Measurements from ENCODE around the gene SARM1.
A peak's percentile ranks its signal among the peaks of the same experiment; 100 is the strongest.

SARM1 gene

DNA sequence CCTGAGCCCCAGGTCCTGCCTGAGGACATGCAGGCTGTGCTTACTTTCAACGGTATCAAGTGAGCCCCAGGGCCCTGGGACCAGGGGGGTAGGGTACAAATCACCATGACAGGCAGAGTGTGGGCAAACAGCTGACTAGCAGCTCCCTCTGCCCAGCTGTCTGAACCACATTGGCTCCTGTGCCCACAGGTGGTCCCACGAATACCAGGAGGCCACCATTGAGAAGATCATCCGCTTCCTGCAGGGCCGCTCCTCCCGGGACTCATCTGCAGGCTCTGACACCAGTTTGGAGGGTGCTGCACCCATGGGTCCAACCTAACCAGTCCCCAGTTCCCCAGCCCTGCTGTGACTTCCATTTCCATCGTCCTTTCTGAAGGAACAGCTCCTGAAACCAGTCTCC is 24.5 kb downstream of the SARM1 start:
- DNase-seq (ENCODE audit: low read depth in 2 of 2) = no peak

DNA sequence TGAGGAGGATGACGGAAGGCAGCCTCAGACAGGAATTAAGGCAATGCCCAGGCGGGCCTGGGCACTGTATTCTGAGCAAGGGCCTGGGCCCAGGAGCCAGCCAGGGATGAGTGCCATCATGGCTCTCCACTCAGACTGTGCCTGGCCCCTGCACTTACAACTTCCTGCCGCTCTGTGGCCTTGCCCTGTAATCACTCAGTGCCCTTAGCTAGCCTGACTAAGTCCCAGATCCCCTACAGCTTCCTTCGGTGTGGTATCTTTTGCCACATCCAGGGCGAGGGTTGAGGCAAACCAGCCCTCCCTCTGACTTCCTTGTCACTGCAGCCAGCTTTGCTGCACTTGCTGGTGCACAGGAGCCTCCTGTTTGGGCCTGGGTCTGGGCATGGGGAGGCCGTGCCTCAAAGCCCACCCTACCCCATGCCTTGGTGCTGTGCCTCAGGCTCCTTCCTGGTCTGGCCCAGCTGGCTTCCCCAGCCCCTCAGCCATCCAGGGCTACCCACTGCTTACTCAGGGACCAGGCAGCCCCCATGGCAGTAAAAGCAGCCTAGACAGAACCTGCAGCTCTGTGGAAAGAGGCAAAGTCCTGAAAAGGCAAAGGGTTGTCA is 25.2 kb downstream of the SARM1 start:
- DNase-seq (ENCODE audit: low read depth in 2 of 2) = no peak

DNA sequence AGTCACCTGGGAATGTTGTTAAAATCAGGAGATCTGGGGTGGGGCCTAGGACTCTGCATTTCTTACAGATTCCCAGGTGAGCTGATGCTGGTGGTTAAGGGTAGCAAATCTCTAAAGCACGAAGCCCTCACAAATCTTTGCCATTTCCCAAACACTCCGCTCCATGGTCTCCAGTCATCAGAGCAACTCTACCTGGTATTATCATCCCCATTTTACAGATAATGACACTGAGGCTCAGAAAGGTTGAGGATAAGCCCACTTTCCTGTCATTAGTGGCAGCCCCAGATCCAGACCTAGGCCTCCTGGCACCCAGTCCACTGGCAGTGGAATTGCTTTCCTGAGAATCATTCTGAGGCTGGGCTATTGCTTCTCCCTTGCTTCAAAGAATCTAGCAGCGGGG is 25.8 kb downstream of the SARM1 start:
- no peak for DNase-seq (ENCODE audit: low read depth in 2 of 2)

DNA sequence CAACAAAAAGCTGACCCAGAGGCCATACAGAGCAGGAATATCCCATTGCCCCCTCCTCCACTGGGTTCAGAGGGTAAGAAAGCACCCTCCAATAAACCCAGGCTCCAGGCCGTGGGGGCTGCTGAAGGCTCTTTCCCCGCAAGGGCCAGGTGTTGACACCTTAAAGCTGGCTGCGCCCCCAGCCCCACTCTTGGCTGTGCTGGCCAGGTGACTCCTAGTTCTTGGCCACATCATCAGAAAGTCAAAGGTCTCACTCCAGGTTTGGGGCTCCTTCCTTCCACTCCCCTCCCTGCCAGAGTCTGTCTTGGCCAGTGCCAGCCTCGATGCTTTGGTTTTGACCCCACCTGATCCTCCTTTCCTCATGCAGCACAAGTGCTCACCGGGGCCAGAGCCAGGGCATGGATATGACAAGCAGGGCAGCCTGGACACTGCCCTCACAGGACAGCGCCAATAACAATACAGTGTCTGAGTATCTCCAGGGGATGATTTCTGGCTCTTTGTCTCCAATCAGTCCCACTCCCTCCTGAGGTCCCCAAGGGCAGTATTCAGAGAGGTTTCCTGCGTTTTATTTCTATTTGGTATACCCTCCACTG is 26.3 kb downstream of the SARM1 start:
- DNase-seq (ENCODE audit: low read depth in 2 of 2) = no peak

DNA sequence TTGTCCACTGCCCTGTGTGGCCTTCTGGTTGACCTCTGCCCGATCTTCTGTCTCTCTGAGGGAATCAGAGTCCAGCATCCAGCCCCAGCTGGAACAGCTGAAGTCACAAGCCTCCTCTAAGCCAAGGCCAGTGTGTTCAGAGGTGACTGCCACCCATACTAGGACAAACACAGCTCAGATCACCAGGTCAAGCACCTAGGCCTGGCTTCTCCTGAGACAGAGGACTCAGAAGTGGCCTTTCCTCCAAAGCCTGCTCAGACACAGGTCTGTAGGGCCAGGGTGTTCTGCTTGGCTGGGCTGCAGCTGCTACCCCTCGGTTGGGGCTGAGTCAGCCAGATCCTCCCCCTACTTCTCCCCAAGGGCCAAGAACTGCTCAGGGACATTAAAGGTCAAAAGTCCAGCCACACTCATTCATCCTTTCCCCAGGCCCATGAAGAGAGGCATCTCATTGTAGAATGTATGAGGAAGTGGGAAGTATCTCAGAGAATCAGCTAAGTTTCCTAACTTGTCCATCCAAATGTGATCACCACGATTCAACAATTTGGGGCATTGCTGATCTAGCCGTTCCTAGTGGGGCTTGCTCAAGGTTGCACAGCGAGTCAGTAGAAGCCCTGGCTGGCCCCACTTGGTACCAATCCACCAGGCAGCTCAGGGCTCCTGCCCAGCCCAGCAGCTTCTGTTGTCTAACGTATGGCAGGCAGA is 26.9 kb downstream of the SARM1 start:
- DNase-seq (ENCODE audit: low read depth in 2 of 2) = no peak

DNA sequence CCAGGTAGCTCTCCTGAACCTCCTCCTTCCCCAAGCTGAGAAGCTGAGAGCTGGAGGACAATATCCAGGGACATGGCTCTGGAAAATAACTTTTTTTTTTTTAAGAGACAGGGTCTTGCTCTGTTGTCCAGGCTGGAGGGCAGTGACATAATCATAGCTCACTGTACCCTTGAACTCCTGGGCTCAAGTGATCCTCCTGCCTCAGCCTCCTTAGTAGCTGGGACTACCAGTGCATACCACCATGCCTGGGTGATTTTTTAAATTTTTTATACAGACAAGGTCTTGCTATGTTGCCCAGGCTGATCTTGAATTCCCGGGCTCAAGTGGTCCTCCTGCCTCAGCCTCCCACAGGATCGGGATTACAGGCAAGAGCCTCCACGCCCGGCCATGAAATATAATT is 28.3 kb downstream of the SARM1 start:
- DNase-seq (ENCODE audit: low read depth in 2 of 2) = no peak

DNA sequence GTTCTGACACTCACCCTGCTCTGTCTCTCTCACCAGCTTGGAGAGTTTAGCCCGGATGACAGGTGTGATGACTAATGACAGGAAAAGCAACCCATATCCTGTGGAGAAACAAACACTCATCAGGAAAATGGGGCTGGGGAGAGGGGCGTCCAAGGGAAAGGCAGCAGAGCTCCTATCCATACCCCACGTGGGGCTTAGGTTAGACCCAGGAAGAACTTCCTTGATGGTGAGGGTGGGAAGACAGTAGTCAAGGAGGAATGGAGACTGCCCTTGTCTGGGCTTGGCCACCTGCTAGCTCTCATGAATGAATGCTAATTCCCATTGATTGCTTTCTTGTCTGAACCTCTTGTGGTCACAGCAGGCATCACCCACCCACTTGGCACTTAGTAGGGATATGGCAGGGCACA is 30.7 kb downstream of the SARM1 start:
- no peak for DNase-seq (ENCODE audit: low read depth in 2 of 2)

DNA sequence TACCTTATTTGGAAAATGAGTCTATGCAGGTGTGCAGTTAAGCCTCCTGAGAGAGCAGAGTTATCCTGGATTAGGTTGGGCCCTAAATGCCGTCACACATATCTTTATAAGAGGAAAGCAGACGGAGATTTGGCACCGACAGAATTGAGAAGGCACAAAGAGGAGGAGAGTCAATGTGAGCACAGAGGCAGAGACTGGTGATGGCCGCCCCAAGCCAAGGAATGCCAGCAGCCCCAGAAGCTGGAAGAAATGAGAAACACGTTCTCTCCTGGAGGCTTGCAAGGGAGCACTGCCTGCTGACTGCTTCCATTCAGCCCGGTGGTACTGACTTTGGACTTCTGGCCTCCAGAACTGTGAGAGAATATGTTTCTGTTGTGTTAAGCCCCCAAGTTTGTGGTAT is 31.4 kb downstream of the SARM1 start:
- no peak for DNase-seq (ENCODE audit: low read depth in 2 of 2)

DNA sequence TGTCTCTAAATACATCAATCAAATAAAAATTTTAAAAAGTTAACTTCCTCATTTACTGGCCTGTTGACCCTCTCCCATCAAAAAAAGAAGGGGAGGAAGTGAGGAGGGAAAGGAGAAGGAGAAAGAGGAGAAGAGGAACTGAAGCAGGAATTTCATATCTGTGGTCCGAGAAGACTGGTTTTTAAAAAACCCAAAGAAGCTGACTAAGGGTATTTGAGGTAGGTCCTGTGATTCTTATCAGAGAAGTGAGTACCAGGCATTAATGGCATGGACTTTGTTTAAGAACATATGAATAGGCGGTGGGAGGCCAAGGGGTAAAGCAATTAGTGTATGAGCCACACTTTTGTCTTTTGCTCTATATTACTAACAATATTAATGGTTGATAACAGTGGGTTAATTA is 32.5 kb downstream of the SARM1 start:
- no peak for DNase-seq (ENCODE audit: low read depth in 2 of 2)

DNA sequence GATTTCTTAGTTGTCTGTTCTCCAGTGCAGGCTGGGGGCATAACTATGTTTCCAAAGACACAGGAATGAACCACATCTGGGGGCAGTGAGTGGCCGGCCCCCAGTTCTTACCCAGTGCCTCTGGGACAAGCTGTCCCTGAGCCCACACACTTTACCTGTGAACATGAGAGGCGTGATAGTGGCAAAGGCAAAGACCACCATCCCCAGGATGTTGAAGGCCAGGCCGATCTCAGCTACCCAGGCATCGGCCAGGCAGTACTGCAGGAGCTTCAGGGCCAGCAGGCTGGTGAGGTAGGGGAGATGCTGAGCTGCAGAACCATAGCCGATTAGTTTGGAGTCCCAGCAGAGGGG is 32.9 kb downstream of the SARM1 start:
- DNase-seq (ENCODE audit: low read depth in 2 of 2) = no peak

DNA sequence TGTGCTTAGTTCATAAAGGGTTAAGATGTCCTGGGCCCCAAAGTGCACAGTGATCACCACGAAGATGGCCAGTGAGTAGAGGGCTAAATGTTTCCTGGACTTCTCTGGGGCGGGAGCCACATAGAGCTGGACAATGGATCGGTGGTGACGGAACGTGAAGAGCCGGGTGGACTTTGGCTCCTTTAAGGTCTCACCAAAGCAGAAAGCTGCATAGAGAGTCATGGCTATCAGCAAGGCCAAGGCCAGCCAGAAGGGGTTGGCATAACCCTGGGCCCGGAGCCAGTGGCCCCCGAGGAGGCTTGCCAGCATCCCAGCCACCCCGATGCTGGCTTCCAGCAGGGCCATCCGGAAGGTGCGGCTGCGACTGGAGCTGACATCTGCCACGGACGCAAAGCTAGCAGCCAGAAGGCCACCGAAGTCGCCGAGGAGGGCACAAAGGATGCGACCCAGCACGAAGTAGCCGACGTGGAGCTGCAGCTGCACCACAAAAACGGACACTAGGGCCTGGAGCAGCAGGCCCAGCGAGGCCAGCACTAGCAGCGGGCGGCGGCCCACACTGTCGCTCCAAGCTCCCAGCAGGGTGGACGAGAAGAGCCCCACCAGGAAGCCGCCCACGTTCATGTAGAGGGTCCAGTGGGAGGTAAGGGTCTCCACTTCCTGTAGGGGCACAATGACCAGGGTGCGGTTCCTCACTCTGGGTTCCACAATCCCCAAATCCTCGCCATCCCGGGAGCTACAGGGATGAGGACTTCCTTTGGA is 33.5 kb downstream of the SARM1 start:
- DNase-seq (ENCODE audit: low read depth in 2 of 2) = no peak

DNA sequence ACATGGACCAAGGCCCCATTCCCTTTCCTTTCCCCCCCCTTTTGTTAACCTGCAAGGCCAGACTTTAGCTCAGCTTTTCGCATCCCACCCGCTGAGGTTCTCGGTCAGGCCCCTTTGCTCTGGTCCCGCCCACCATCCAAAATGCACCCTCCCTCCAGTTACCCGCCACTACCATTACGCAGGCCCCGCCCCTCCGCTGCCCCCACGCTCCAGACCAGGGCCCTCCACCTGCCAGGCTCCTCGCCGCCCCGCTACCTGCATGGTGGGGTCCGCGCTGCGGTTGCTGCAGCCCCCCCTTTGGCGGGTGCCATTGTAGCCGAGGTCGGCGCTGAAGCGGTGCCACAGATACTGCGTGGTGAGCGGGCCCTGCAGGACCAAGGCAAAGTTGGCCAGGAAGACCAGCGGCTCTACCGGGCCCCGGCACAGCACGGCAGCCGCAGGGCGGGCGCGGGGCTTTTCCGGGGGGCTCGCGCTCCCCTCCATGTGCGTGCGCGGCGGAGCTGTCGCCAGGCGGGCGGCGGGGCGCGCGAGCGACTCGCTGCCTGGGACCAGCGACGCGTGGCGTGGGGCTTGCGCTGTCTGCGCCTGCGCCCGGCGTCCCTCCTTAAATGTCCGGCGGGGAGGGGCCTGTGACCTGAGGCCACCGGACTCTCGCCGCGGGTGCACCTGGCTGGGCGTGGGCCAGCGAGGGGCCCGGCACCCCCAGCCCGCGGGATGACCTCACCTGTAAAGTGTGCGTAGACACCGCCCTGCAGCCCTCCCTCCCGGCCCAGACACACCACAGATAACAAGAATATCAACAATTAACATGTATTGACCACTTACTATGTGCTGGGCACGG is 34.4 kb downstream of the SARM1 start, which contains the start of gene SLC46A1:
SLC46A1 (minus strand) TSS at position 581 of the 841 bp plus-strand sequence; CDS start at position 483, 98 bp downstream.
- DNase-seq (ENCODE audit: low read depth in 2 of 2) = peak; percentile 16 to 55

DNA sequence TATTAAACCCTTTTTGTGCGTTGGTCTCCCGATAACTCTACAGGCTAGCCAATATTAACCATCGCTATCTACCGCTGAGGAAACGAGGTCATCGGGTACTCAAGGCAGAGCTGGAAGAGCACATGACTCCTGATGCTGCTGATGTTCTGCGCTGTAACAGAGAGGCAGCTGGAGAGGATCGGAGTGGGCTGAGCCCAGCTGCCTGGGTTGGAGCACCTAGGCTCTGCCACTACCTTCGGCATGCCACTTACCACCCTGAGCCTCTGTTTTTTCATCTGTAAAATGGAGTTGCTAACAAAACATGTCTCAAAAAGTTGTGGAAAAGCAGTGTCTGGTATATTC is 35.0 kb downstream of the SARM1 start:
- DNase-seq (ENCODE audit: low read depth in 2 of 2) = no peak

DNA sequence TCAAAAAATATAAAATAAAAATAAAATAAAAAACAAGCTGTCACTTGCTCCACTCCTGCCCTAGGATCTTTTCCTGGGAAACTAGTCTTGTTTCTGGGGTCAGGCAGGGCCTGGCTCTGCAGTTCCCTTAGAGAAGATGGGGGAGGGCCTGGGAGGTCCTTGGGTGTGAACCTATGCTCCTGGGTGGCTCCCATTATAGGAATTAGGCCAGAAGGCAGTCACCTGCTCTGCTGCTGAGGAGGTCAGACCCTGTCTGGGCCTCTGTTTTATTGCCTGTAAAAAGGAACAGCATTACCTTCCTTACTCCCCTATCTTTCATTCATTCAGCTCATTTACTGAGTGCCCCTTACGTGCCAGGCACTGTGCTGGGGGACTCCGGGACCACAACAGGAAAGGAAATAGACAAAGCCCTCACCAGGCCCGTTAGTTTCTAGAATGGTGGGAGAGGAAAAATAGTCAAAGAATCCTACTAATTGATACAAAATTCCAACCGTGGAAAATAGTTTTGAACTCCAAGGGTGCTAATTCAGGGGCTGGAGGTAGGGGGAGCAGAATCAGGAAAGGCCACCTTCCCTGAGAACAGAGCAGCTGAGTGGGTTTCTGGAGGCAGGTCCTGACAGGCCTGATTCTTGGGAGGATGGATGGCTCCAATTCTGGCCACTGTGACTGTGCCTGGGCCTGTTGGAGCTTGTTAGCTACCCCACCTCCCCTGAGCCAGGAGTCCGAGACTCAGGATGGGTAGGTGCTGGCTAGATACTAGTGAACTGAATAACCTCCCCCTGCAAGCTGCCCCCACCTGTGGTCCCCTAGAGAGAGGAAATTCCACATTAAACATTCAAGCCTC is 35.9 kb downstream of the SARM1 start:
- DNase-seq (ENCODE audit: low read depth in 2 of 2) = no peak

DNA sequence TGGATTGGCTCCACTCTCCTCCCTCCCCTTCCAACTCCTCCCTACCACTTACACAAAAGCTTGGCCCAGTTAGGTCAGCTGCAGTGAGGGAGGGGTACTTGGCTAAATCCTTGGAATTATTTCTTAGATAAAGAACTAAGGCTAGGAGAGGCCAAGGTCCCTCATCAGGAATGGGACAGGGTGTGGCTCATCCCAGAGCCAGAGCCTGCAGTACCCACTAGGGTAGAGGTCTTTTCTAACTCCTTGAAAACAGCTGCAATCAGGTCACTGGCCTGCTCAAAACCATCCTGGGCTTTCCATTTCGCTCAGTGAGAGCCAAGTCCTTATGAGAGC is 36.4 kb downstream of the SARM1 start:
- no peak for DNase-seq (ENCODE audit: low read depth in 2 of 2)

DNA sequence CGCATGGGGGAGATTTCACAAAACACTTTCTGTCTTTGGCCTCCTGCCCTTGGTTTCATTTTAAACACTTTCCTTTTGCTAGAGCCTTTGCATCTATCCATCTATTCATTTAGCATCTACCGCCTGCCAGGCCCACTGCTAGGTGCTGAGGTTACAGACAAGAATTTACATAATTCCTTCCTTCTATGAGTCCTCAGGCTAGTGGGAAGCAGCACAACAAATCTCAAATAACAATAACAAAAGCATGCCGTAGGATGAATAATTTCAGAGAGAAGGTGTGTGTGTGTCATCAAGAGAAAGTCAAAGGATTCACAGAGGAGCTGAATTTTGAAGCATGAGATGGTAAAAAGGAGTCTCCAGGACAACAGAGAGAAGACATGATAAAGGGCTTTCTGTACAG is 40.6 kb downstream of the SARM1 start:
- no peak for DNase-seq (ENCODE audit: low read depth in 2 of 2)

DNA sequence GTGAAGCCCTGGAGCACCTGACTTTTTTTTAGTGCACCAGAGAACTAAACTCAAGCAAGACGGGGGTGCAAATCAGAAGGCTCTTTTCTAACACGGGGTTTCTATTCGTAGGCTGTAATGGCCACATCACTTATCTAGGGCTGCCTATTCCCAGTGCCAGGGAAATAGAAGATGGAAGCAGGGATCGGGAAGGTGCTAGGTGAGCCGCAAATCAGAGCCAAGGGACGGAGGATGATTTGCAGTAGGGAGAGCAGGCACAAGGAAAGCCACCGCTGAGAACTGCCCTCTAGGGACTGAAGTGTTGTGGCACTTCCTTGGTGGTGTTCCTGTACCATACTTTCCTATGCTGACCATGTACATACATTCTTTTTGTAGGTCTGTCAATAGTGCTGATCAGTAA is 42.3 kb downstream of the SARM1 start:
- no peak for DNase-seq (ENCODE audit: low read depth in 2 of 2)

DNA sequence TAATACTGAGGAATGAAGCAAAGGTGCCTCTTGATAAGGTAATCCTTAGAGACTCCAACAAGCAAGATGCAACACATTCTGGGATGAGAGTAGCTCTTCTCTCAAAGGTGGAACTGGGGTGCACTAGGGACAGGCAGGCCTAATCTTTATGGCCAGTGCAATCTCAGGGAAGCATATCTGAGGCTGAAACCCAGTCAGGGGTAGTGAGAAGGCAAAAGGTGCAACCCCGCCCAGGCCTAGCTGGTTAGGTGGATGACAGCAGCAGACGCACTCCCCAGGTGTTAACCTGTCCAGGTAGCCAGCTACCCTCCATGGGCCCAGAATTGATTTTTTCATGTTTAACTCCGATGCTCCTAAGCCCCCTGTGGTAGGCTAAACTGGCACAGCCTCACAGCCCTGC is 44.4 kb downstream of the SARM1 start:
- no peak for DNase-seq (ENCODE audit: low read depth in 2 of 2)

DNA sequence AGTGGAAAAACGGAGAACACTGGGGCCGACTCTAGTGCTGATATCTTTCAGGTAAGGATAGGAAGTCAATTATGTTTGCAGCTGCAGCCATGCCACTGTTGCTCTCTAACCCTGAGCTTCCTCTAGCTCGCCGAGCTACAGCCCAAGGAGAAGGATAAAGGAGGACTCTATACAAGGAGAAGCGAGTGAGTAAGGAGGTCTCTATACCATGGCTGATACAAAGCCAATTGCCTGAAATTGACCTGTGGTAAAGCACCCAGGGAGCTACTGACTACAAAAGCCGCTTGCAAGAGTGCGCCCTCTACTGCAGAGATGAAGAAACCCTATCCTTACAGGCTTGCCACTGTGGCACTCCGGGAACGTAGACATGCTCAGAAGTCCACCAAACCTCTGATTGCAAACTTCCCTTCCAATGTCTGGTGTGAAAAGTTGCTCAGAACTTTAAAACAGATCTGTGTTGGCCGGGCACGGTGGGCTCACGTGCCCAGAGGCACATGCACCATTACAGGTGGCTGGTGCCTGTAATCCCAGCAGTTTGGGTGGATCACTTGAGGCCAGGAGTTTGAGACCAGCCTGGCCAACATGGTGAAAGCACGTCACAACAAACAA is 45.3 kb downstream of the SARM1 start:
- peak; percentile 21 to 31 for DNase-seq (ENCODE audit: low read depth in 2 of 2)

DNA sequence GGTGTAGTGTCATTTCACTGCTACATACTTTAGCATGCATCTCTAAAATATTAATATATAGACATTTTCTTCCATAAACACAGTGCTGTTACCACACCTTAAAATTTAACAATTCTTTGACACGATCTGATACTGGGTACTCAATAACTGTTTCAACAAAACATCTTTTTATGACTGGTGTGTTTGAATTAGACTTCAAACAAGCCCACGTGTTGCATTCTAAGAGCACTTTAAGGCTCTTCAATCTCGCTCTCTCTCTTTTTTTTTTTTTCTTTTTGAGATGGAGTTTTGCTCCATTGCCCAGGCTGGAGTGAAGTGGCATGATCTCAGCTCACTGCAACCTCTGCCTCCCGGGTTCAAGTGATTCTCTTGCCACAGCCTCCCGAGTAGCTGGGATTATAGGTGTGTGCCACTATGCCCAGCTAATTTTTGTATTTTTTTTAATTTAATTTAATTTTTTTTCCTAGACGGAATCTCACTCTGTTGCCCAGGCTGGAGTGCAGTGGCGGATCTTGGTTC is 50.4 kb downstream of the SARM1 start:
- DNase-seq (ENCODE audit: low read depth in 2 of 2) = no peak

All from stimulated activated CD8-positive, alpha-beta memory T cell treated with anti-CD3 and anti-CD28 coated beads, Interleukin-7, amount 100 ng/mL, for 4 hours (primary cell).